OCI-LY1 (cell line): ENCODE measurements around the gene FGA.

Experiments used
- H2AFZ ChIP-seq: fragments of 200-600 bp; sonication (generic), shearing (Covaris generic); 2 replicates; pipeline ENCODE4 v1.6.0; 2014; ENCODE audit warnings: antibody characterized with exemption, mild to moderate bottlenecking, low read length
- H3F3A ChIP-seq: fragments of 200-600 bp; sonication (generic), shearing (Covaris generic); 2 replicates; pipeline ENCODE4 v1.6.0; 2014; ENCODE audit warnings: mild to moderate bottlenecking, antibody characterized with exemption, low read length, moderate library complexity; ENCODE audit not compliant: insufficient read depth
- H3K27ac ChIP-seq: fragments of 200-600 bp; sonication (generic); 2 replicates; pipeline ENCODE4 v1.5.1; 2014; ENCODE audit warnings: low read length, mixed run types, mild to moderate bottlenecking, low read depth; ENCODE audit not compliant: poor library complexity, severe bottlenecking
- H3K27me3 ChIP-seq: fragments of 200-600 bp; sonication (generic); 2 replicates; pipeline ENCODE4 v1.6.0; 2014; ENCODE audit warnings: antibody characterized with exemption, mild to moderate bottlenecking, low read length, moderate library complexity; ENCODE audit not compliant: insufficient read depth
- H3K36me3 ChIP-seq: fragments of 200-600 bp; sonication (generic); 2 replicates; pipeline ENCODE4 v1.6.1; 2014; ENCODE audit warnings: mild to moderate bottlenecking, antibody characterized with exemption, low read length, moderate library complexity, mixed read lengths; ENCODE audit not compliant: insufficient read depth
- H3K4me1 ChIP-seq: fragments of 200-600 bp; sonication (generic); 2 replicates; pipeline ENCODE4 v1.5.1; 2014; ENCODE audit warnings: mild to moderate bottlenecking, low read length, moderate library complexity; ENCODE audit not compliant: insufficient read depth, severe bottlenecking
- H3K4me2 ChIP-seq: fragments of 200-600 bp; sonication (generic), shearing (Covaris generic); 2 replicates; pipeline ENCODE4 v1.6.1; 2014; ENCODE audit warnings: low read length
- H3K4me3 ChIP-seq: fragments of 200-600 bp; sonication (generic); 2 replicates; pipeline ENCODE4 v1.5.1; 2014; ENCODE audit warnings: low read length, low read depth, mild to moderate bottlenecking, mixed read lengths; ENCODE audit not compliant: poor library complexity, severe bottlenecking
- H3K79me2 ChIP-seq: fragments of 200-600 bp; shearing (Covaris generic); 2 replicates; pipeline ENCODE4 v1.6.1; 2016; ENCODE audit warnings: mixed run types, low read length, mixed read lengths; ENCODE audit not compliant: insufficient read depth
- H3K9ac ChIP-seq: fragments of 200-600 bp; sonication (generic), shearing (Covaris generic); 2 replicates; pipeline ENCODE4 v1.6.1; 2014; ENCODE audit warnings: mild to moderate bottlenecking, low read length, mixed read lengths
- H3K9me2 ChIP-seq: fragments of 200-600 bp; sonication (generic), shearing (Covaris generic); 2 replicates; pipeline ENCODE4 v1.6.1; 2014; ENCODE audit warnings: low read depth, mild to moderate bottlenecking, low read length, mixed read lengths
- H3K9me3 ChIP-seq: fragments of 200-600 bp; shearing (Covaris generic); 2 replicates; pipeline ENCODE4 v1.6.1; 2014; ENCODE audit warnings: low read length, mixed read lengths
- H4K20me1 ChIP-seq: fragments of 200-600 bp; sonication (generic), shearing (Covaris generic); 2 replicates; pipeline ENCODE4 v1.6.0; 2016; ENCODE audit warnings: mild to moderate bottlenecking, low read length; ENCODE audit not compliant: insufficient read depth
- EZH2 ChIP-seq: fragments of 200-600 bp; sonication (generic), shearing (Covaris generic); IDR thresholded peaks from 2 replicates; pipeline ENCODE4 v1.8.0; 2017; ENCODE audit warnings: borderline replicate concordance, mixed run types, mild to moderate bottlenecking, antibody characterized with exemption, low read length, moderate library complexity, mixed read lengths
- TF ChIP-seq, protein P1 (sequence below): fragments of 200-600 bp; sonication (generic), shearing (Covaris generic); IDR thresholded peaks from 2 replicates; pipeline ENCODE4 v1.5.1; 2017; ENCODE audit warnings: mild to moderate bottlenecking, antibody characterized with exemption, low read length, moderate library complexity, mixed read lengths

The FGA gene

GRCh38 chr4:154584259-154584658 lies 6.3 kb downstream of the FGA start:
- Histone ChIP-seq H2AFZ (no peak overlapping the region), H3F3A (no peaks in the 10 kb centered on the region), H3K4me3 (no peak overlapping the region), H3K27ac (no peak overlapping the region), H4K20me1 (no peaks in the 10 kb centered on the region), H3K36me3 (no peaks in the 10 kb centered on the region), H3K9me2 (no peaks in the 10 kb centered on the region), H3K9me3 (no peaks in the 10 kb centered on the region), H3K4me1 (no peaks in the 10 kb centered on the region), H3K4me2 (no peak overlapping the region), H3K9ac (no peak overlapping the region), H3K79me2 (no peaks in the 10 kb centered on the region), H3K27me3 (no peaks in the 10 kb centered on the region)
- no peak for TF ChIP-seq EZH2
- TF ChIP-seq, protein P1, sequence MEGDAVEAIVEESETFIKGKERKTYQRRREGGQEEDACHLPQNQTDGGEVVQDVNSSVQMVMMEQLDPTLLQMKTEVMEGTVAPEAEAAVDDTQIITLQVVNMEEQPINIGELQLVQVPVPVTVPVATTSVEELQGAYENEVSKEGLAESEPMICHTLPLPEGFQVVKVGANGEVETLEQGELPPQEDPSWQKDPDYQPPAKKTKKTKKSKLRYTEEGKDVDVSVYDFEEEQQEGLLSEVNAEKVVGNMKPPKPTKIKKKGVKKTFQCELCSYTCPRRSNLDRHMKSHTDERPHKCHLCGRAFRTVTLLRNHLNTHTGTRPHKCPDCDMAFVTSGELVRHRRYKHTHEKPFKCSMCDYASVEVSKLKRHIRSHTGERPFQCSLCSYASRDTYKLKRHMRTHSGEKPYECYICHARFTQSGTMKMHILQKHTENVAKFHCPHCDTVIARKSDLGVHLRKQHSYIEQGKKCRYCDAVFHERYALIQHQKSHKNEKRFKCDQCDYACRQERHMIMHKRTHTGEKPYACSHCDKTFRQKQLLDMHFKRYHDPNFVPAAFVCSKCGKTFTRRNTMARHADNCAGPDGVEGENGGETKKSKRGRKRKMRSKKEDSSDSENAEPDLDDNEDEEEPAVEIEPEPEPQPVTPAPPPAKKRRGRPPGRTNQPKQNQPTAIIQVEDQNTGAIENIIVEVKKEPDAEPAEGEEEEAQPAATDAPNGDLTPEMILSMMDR: no peak

DNA sequence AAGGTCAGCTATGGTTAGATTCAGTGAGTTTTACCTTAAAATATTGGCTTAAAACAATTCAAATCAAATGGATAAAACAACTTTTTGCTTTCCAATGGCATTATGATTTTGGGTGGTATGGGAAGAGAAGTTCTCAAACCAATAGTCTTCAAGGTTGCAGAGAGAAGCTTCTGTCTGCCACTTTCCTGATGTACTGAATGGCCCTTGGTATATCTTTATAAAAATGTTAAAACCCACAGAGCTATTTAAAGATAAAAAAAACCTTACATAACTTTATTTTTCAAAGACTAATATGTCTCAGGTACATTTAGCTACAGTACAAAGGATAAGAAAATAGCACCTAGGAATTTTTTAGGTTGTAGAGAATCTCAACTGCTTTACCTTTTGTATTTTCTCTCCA lies 6.9 kb downstream of the FGA start:
- TF ChIP-seq EZH2: no peak
- TF ChIP-seq, protein P1: no peak
- no peak overlapping the region for H2AFZ ChIP-seq
- no peak overlapping the region for H3K27ac ChIP-seq
- H3K9me3 ChIP-seq: no peaks in the 10 kb centered on the region
- H3K4me2 ChIP-seq: no peak overlapping the region
- H3K9me2 ChIP-seq: no peaks in the 10 kb centered on the region
- no peaks in the 10 kb centered on the region for H3K79me2 ChIP-seq
- H3K36me3 ChIP-seq: no peaks in the 10 kb centered on the region
- no peaks in the 10 kb centered on the region for H3K27me3 ChIP-seq
- no peaks in the 10 kb centered on the region for H3F3A ChIP-seq
- H3K9ac ChIP-seq: no peak overlapping the region
- no peaks in the 10 kb centered on the region for H4K20me1 ChIP-seq
- H3K4me3 ChIP-seq: no peak overlapping the region
- no peaks in the 10 kb centered on the region for H3K4me1 ChIP-seq

GRCh38 chr4:154583230-154583629 lies 7.3 kb downstream of the FGA start:
- H3K27ac ChIP-seq: no peak overlapping the region

More at GRCh38 chr4:154583230-154583629, 7.3 kb downstream of the FGA start:
- TF ChIP-seq, protein P1: no peak
- TF ChIP-seq EZH2: no peak
- Histone ChIP-seq H3K27me3 (no peaks in the 10 kb centered on the region), H3K4me1 (no peaks in the 10 kb centered on the region), H3K36me3 (no peaks in the 10 kb centered on the region), H3K9ac (no peak overlapping the region), H3K9me2 (no peaks in the 10 kb centered on the region), H3K79me2 (no peaks in the 10 kb centered on the region), H4K20me1 (no peaks in the 10 kb centered on the region), H3K9me3 (no peaks in the 10 kb centered on the region), H2AFZ (no peak overlapping the region), H3F3A (no peaks in the 10 kb centered on the region), H3K4me2 (no peak overlapping the region), H3K4me3 (no peak overlapping the region)
